Non-pigmented ciliary epithelial cell (primary cell): Measurements from ENCODE around the gene TREX2.

Source experiments
- DNase-seq: peaks from one replicate; pipeline ENCODE4 v3.0.0-alpha.2; 2010; ENCODE audit warnings: low read depth

Gene TREX2

GRCh38 chrX:153456161-153456560 is 10.3 kb upstream of the TREX2 start:
- no peak for DNase-seq

GRCh38 chrX:153455571-153455970 is 9.7 kb upstream of the TREX2 start:
- DNase-seq, result no peak

- no peak for DNase-seq
These were observed 9.2 kb upstream of the TREX2 start for GRCh38 chrX:153454901-153455550.

GRCh38 chrX:153450949-153451277 is 5.1 kb upstream of the TREX2 start:
- no peak for DNase-seq

- DNase-seq, result no peak
These were observed 4.5 kb upstream of the TREX2 start for GRCh38 chrX:153450114-153450948.

GRCh38 chrX:153449368-153450113 is 3.7 kb upstream of the TREX2 start:
- DNase-seq, result no peak

- DNase-seq, result no peak
These were observed 2.9 kb upstream of the TREX2 start for GRCh38 chrX:153448556-153449367.

GRCh38 chrX:153447581-153447960 is 1.7 kb upstream of the TREX2 start:
- DNase-seq, result no peak

GRCh38 chrX:153446950-153447580 is 1.2 kb upstream of the TREX2 start:
- DNase-seq, result no peak

- DNase-seq, result no peak
These were observed 730 bp upstream of the TREX2 start for GRCh38 chrX:153446636-153446936.

- DNase-seq, result no peak
These were observed 575 bp downstream of the TREX2 start for GRCh38 chrX:153445106-153445855.

GRCh38 chrX:153444333-153445011 is 1.4 kb downstream of the TREX2 start:
- no peak for DNase-seq

GRCh38 chrX:153443476-153444332 is 2.2 kb downstream of the TREX2 start:
- DNase-seq, result no peak

GRCh38 chrX:153442463-153442862 is 3.4 kb downstream of the TREX2 start:
- DNase-seq, result no peak

- DNase-seq, result no peak
These were observed 3.9 kb downstream of the TREX2 start for GRCh38 chrX:153441981-153442380.

- no peak for DNase-seq
These were observed 4.6 kb downstream of the TREX2 start for GRCh38 chrX:153441296-153441695.

- no peak for DNase-seq
These were observed 5.2 kb downstream of the TREX2 start for GRCh38 chrX:153440556-153441135.

GRCh38 chrX:153439977-153440376 is 5.9 kb downstream of the TREX2 start:
- no peak for DNase-seq

- no peak for DNase-seq
These were observed 7.3 kb downstream of the TREX2 start for GRCh38 chrX:153438532-153438931.
